Type B pancreatic cell (in vitro differentiated cells): ENCODE results near the gene OR9Q1. TPM values are rescaled to one million over a fixed set of nuclear protein-coding genes. Genes with fewer than 3 reads are reported as not detected.

Experiments used
- DNase-seq: peaks from one replicate; pipeline ENCODE4 v3.0.0; 2021; ENCODE audit warnings: mixed read lengths; ENCODE audit not compliant: unreplicated experiment; ENCODE audit errors: extremely low spot score
- H3K27ac Mint-ChIP-seq: 2 replicates; pipeline ENCODE4 v1.8.0; 2021; ENCODE audit warnings: mild to moderate bottlenecking, mixed read lengths
- H3K27me3 Mint-ChIP-seq: 2 replicates; pipeline ENCODE4 v1.8.0; 2021; ENCODE audit warnings: mixed read lengths
- H3K36me3 Mint-ChIP-seq: 2 replicates; pipeline ENCODE4 v1.8.0; 2021; ENCODE audit warnings: mixed read lengths
- H3K4me1 Mint-ChIP-seq: one replicate; pipeline ENCODE4 v1.8.0; 2021; ENCODE audit warnings: mixed read lengths; ENCODE audit not compliant: unreplicated experiment
- H3K4me3 Mint-ChIP-seq: 2 replicates; pipeline ENCODE4 v1.8.0; 2021; ENCODE audit warnings: mild to moderate bottlenecking, mixed read lengths
- H3K9me3 Mint-ChIP-seq: 2 replicates; pipeline ENCODE4 v1.8.0; 2021; ENCODE audit warnings: mixed read lengths
- CTCF ChIP-seq: fragments of 200-600 bp; sonication (generic); conservative IDR thresholded peaks from 2 replicates; pipeline ENCODE4 v1.5.0; 2021; ENCODE audit warnings: antibody characterized with exemption, mild to moderate bottlenecking
- total RNA-seq: library from RNA; stranded (reverse); gene quantifications from 2 replicates; pipeline ENCODE4 v1.2.1, GENCODE V29; 2021; ENCODE audit warnings: low replicate concordance

The OR9Q1 gene
- total RNA-seq, 1 donor from 2014 or later, result not detected

- H3K9me3 Mint-ChIP-seq, result no peaks in the 10 kb centered on the region
- H3K27me3 Mint-ChIP-seq, result no peaks in the 10 kb centered on the region
- DNase-seq, result no peak
- no peak overlapping the region for H3K27ac Mint-ChIP-seq
- no peak overlapping the region for H3K4me3 Mint-ChIP-seq
- H3K4me1 Mint-ChIP-seq, result no peaks in the 10 kb centered on the region
- no peaks in the 10 kb centered on the region for H3K36me3 Mint-ChIP-seq
- no peak for TF ChIP-seq CTCF
Measured at GRCh38 chr11:58067685-58068084, 44.0 kb downstream of the OR9Q1 start.

GRCh38 chr11:58068655-58069054, 45.0 kb downstream of the OR9Q1 start:
- Mint-ChIP-seq H3K27me3 (no peaks in the 10 kb centered on the region), H3K9me3 (no peaks in the 10 kb centered on the region), H3K4me1 (no peaks in the 10 kb centered on the region), H3K36me3 (no peaks in the 10 kb centered on the region), H3K27ac (no peak overlapping the region), H3K4me3 (no peak overlapping the region)
- peak; percentile 28 for TF ChIP-seq CTCF
- DNase-seq, result no peak

- H3K27ac Mint-ChIP-seq, result no peak overlapping the region
- no peak for DNase-seq
- H3K4me1 Mint-ChIP-seq, result no peaks in the 10 kb centered on the region
- no peaks in the 10 kb centered on the region for H3K9me3 Mint-ChIP-seq
- H3K27me3 Mint-ChIP-seq, result no peaks in the 10 kb centered on the region
- no peaks in the 10 kb centered on the region for H3K36me3 Mint-ChIP-seq
- no peak overlapping the region for H3K4me3 Mint-ChIP-seq
- TF ChIP-seq CTCF, result no peak
Measured at GRCh38 chr11:58070585-58070984, 46.9 kb downstream of the OR9Q1 start.

GRCh38 chr11:58075781-58076180, 52.1 kb downstream of the OR9Q1 start:
- no peaks in the 10 kb centered on the region for H3K4me1 Mint-ChIP-seq
- peaks cover 3% of the 10 kb centered on the region for H3K27me3 Mint-ChIP-seq
- no peaks in the 10 kb centered on the region for H3K36me3 Mint-ChIP-seq
- no peak overlapping the region for H3K27ac Mint-ChIP-seq
- no peak for DNase-seq
- H3K4me3 Mint-ChIP-seq, result no peak overlapping the region
- no peaks in the 10 kb centered on the region for H3K9me3 Mint-ChIP-seq
- TF ChIP-seq CTCF, result no peak

GRCh38 chr11:58086528-58086927, 62.8 kb downstream of the OR9Q1 start:
- no peak for DNase-seq
- Mint-ChIP-seq H3K4me3 (no peak overlapping the region), H3K9me3 (no peaks in the 10 kb centered on the region)

More at GRCh38 chr11:58086528-58086927, 62.8 kb downstream of the OR9Q1 start:
- TF ChIP-seq CTCF, result no peak
- Mint-ChIP-seq H3K27me3 (no peaks in the 10 kb centered on the region), H3K4me1 (no peaks in the 10 kb centered on the region), H3K27ac (no peak overlapping the region), H3K36me3 (no peaks in the 10 kb centered on the region)
